ENCODE measurements around the gene SETD1B. TPM values are rescaled to one million over a fixed set of nuclear protein-coding genes. Genes with fewer than 3 reads are reported as not detected.

Gene SETD1B
- total and polyA plus RNA-seq, 2 donors (not counting 1 experiment from before 2014, with no cell fraction given): 7.9 to 61.4 TPM

- H3K27me3 Mint-ChIP-seq: no peaks in the 10 kb centered on the region
- Histone ChIP-seq H3K27me3 (replicated peaks in 1 of 4; ENCODE audit: control extremely low read depth in 1 of 4, control insufficient read depth in 3 of 4, insufficient read depth in 4 of 4, low read length in 3 of 4) (no peaks in the 10 kb centered on the region), H2AFZ (ENCODE audit: insufficient read depth, low read depth, low read length, poor library complexity, severe bottlenecking) (no peak overlapping the region), H3K4me2 (replicated peaks; ENCODE audit: low read depth, low read length, poor library complexity, severe bottlenecking) (peak overlapping the region; percentile 94), H3K9me3 (ENCODE audit: control extremely low read depth in 1 of 3, control insufficient read depth in 2 of 3, insufficient read depth in 1 of 3, low read length in 2 of 3) (no peaks in the 10 kb centered on the region), H3K9ac (ENCODE audit: low read length) (peak overlapping the region; percentile 85), H3K79me2 (ENCODE audit: control insufficient read depth, insufficient read depth, low read length) (peaks cover 77% of the 10 kb centered on the region), H3K27ac (ENCODE audit: low read length in 2 of 2) (peak overlapping the region; percentile 51 to 71), H3K4me3 (ENCODE audit: control extremely low read depth in 1 of 5, extremely low read depth in 1 of 5, insufficient read depth in 1 of 5, low read depth in 2 of 5, low read length in 4 of 5) (peak overlapping the region; percentile 2 to 75 (median 65)), H3K36me3 (replicated peaks in 1 of 2; ENCODE audit: control extremely low read depth in 1 of 2, control insufficient read depth in 1 of 2, extremely low read depth in 1 of 2, insufficient read depth in 2 of 2, low read length in 1 of 2) (peaks cover 0 to 54% of the 10 kb centered on the region in 2 experiments), H3K4me1 (ENCODE audit: control insufficient read depth in 2 of 2, insufficient read depth in 2 of 2, low read length in 2 of 2) (peaks cover 40 to 48% of the 10 kb centered on the region in 2 donors), H4K20me1 (ENCODE audit: control insufficient read depth, insufficient read depth, low read length, poor library complexity, severe bottlenecking) (peaks cover 49% of the 10 kb centered on the region)
- no peak for DNase-seq
- no peak for ATAC-seq (ENCODE audit: low read depth)
- H3K4me1 Mint-ChIP-seq: peaks cover 52% of the 10 kb centered on the region
- 78% methylated on average over 12 of the region's 21 CpGs for WGBS (ENCODE audit: insufficient coverage)
- peak overlapping the region; percentile 96 for H3K27ac Mint-ChIP-seq
- intact Hi-C loops (cut with micrococcal nuclease): loop anchor here (10.0 kb wide), 1 partner anchor 698 kb away; the partner anchor contains the start of gene ZCCHC8
- peak overlapping the region; percentile 97 for H3K4me3 Mint-ChIP-seq
- TF ChIP-seq CTCF (IDR thresholded peaks at IDR 0.05) (no peak), EZH2 (IDR thresholded peaks at IDR 0.05; ENCODE audit: borderline replicate concordance, insufficient read depth, low read depth, low read length, poor library complexity, severe bottlenecking) (no peak)
- ChIA-PET POLR2A (interaction anchor here (0.6 to 13.7 kb wide), 8 partner anchors 8 to 341 kb away, joined by 3 to 267 read pairs (median 4); partner anchors contain the start of genes PSMD9, RHOF and TMEM120B), CTCF (interaction anchor here (0.6 to 32.7 kb wide), 7 partner anchors 19 to 1596 kb away, joined by 3 to 1947 read pairs (median 4); partner anchors contain the start of genes RHOF and SETD1B)
- H3K9me3 Mint-ChIP-seq (ENCODE audit: insufficient read depth): no peaks in the 10 kb centered on the region
These were observed 3.0 kb downstream of the SETD1B start for GRCh38 chr12:121806546-121807423.
